Uterus (tissue), 2 donors: Measurements from ENCODE around the gene MADCAM1.

Experiments
- POLR2A ChIP-seq, 2 donors: fragments of 450-650 bp; IDR thresholded peaks; one replicate each; pipeline ENCODE4 v1.6.1; 2016; ENCODE audit warnings: antibody characterized with exemption in 2 of 2, mild to moderate bottlenecking in 1 of 2, moderate library complexity in 1 of 2
- TF ChIP-seq, protein P1 (sequence below), 4 experiments: fragments of 200-600 bp in 2 of 4; fragments of 450-650 bp in 2 of 4; sonication (generic) in 2 of 4; IDR thresholded peaks; one replicate each; pipeline ENCODE4 v1.5.1; 2016 to 2019; ENCODE audit warnings: antibody characterized with exemption in 4 of 4, mild to moderate bottlenecking in 2 of 4, moderate library complexity in 1 of 4

DNA sequence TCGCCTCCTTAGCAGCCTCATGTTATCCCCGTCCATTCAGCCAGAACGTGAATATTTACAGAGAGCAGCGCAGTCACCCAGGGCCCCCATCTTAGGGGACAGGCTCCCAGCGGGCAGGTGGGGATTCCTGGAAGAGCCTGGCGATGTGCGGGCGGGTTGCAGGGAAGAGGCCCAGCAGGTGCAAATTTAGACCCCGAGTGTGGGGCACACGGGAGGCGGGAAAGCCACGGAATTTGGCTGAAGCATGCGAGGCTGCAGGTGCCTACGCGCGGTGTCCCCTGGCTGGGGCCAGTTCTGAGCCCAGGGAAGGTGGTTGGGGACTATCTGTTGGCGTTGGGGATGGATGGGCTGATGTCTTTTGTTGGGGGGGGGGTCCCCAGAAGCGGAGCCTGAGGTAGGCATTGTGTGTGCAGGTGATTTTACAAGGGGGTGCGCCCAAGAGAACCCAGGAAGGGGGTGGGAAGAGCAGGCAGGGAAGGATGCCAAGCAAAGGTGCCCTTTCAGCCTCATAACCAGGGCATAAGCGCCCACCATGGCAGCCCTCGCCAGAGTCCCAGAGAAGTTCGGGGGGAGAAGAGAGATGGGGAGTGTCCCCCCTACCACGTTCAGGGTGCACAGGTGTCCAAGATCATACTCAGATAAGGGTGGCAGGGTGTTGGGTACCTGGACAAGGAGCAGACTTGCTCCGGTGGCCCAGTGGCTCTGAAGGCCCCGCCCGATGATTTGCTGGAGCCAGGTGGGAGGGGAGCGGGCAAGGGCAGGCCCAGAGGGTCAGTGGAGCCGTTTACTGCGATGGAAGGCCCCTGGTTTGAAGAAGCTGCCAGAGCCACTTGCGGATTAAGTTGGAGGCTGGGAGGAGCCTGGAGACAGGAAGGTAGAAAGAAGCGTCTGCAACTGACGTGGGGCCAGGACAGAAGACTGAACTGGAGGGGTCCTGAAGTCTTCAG is 12.2 kb downstream of the MADCAM1 start:
- TF ChIP-seq, protein P1, sequence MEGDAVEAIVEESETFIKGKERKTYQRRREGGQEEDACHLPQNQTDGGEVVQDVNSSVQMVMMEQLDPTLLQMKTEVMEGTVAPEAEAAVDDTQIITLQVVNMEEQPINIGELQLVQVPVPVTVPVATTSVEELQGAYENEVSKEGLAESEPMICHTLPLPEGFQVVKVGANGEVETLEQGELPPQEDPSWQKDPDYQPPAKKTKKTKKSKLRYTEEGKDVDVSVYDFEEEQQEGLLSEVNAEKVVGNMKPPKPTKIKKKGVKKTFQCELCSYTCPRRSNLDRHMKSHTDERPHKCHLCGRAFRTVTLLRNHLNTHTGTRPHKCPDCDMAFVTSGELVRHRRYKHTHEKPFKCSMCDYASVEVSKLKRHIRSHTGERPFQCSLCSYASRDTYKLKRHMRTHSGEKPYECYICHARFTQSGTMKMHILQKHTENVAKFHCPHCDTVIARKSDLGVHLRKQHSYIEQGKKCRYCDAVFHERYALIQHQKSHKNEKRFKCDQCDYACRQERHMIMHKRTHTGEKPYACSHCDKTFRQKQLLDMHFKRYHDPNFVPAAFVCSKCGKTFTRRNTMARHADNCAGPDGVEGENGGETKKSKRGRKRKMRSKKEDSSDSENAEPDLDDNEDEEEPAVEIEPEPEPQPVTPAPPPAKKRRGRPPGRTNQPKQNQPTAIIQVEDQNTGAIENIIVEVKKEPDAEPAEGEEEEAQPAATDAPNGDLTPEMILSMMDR (IDR thresholded peaks at IDR 0.05) = no peak
- no peak for TF ChIP-seq POLR2A (IDR thresholded peaks at IDR 0.05)
